ENCODE measurements around the gene NEURL1. TPM values are rescaled to one million over a fixed set of nuclear protein-coding genes. Genes with fewer than 3 reads are reported as not detected.
"Not testable (repeated sequence)": the region's sequence is repeated elsewhere in the genome, so short reads cannot be mapped to it uniquely, and the experiment has no call there.

Gene NEURL1
- total RNA-seq, 4 donors from 2014 or later = 67.6 to 147 (median 110) TPM

GRCh38 chr10:103519798-103520197 lies 26.3 kb downstream of the NEURL1 start:
- no peak for DNase-seq
- no peak for ATAC-seq
- H3K36me3 ChIP-seq = no peaks in the 10 kb centered on the region

GRCh38 chr10:103522006-103522405 lies 28.5 kb downstream of the NEURL1 start:
- H3K36me3 ChIP-seq; H3K4me3 ChIP-seq; DNase-seq; H3K27me3 ChIP-seq; ATAC-seq; H3K4me1 ChIP-seq; H3K9me3 ChIP-seq; H3K27ac ChIP-seq; in situ Hi-C loops (cut with MboI; ENCODE audit: low sequenced_read_pairs in 4 of 4); intact Hi-C loops (cut with DNase I; ENCODE audit: low total_unique reads): not testable (repeated sequence)

More at GRCh38 chr10:103519798-103520197, 26.3 kb downstream of the NEURL1 start:
- in situ Hi-C loops (cut with MboI; ENCODE audit: low sequenced_read_pairs in 4 of 4) (no loop called here), intact Hi-C loops (cut with DNase I; ENCODE audit: low total_unique reads) (no loop called here)
- H3K27me3 ChIP-seq = no peaks in the 10 kb centered on the region
- no peaks in the 10 kb centered on the region for H3K4me1 ChIP-seq
- TF ChIP-seq CTCF (IDR thresholded peaks at IDR 0.05 in 4 of 5, conservative IDR thresholded peaks at IDR 0.05 in 1 of 5) = no peak
- TF ChIP-seq POLR2A (IDR thresholded peaks at IDR 0.05) = no peak
- no peak overlapping the region for H3K27ac ChIP-seq
- no peaks in the 10 kb centered on the region for H3K9me3 ChIP-seq
- H3K4me3 ChIP-seq = no peak overlapping the region

DNA sequence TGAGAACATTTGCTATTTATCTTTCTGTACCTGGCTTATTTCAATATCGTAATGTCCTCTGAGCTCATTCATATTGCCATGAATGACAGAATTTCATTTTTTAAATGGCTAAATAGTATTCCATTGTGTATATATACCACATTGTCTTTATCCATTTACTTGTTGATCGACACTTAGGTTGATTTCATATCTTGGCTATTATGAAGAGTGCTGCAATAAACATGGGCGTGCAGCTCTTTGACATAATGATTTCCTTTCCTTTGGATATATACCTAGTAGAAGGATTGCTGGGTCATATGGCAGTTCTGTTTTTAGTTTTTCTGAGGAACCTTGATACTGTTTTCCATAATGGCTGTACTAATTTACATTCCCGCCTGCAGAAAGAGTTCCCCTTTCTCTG lies 30.2 kb downstream of the NEURL1 start:
- no peak overlapping the region for H3K27ac ChIP-seq
- no peak for TF ChIP-seq CTCF (IDR thresholded peaks at IDR 0.05 in 4 of 5, conservative IDR thresholded peaks at IDR 0.05 in 1 of 5)
- no peak overlapping the region for H3K4me3 ChIP-seq
- in situ Hi-C loops (cut with MboI; ENCODE audit: low sequenced_read_pairs in 4 of 4) (no loop called here), intact Hi-C loops (cut with DNase I; ENCODE audit: low total_unique reads) (no loop called here)
- no peaks in the 10 kb centered on the region for H3K4me1 ChIP-seq
- ATAC-seq = no peak
- no peak for DNase-seq
- H3K36me3 ChIP-seq = no peaks in the 10 kb centered on the region
- H3K9me3 ChIP-seq = no peaks in the 10 kb centered on the region
- no peaks in the 10 kb centered on the region for H3K27me3 ChIP-seq

DNA sequence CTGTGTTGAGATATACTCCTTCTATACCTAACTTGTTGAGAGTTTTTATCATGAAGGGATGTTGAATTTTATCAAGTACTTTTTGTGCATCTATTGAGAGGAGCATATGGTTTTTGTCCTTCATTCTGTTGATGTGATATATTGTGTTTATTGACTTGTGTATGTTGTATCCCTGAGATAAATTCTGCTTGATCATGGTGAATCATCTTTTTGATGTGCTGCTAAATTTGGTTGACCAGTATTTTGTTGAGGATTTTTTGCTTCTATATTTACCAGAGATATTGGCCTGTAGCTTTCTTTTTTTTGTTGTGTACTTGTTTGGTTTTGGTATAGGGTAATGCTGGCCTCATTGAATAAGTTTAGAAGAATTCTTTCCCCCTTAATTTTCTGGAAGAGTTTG lies 32.4 kb downstream of the NEURL1 start:
- H3K27me3 ChIP-seq = no peaks in the 10 kb centered on the region
- no peak for DNase-seq
- H3K27ac ChIP-seq = no peak overlapping the region
- ATAC-seq = no peak
- H3K9me3 ChIP-seq = no peaks in the 10 kb centered on the region
- intact Hi-C loops (cut with DNase I; ENCODE audit: low total_unique reads) = no loop called here
- no peaks in the 10 kb centered on the region for H3K36me3 ChIP-seq
- in situ Hi-C loops (cut with MboI; ENCODE audit: low sequenced_read_pairs in 4 of 4) = no loop called here
- no peak overlapping the region for H3K4me3 ChIP-seq
- no peaks in the 10 kb centered on the region for H3K4me1 ChIP-seq
- TF ChIP-seq POLR2A (IDR thresholded peaks at IDR 0.05) (no peak), CTCF (IDR thresholded peaks at IDR 0.05 in 4 of 5, conservative IDR thresholded peaks at IDR 0.05 in 1 of 5) (no peak)

DNA sequence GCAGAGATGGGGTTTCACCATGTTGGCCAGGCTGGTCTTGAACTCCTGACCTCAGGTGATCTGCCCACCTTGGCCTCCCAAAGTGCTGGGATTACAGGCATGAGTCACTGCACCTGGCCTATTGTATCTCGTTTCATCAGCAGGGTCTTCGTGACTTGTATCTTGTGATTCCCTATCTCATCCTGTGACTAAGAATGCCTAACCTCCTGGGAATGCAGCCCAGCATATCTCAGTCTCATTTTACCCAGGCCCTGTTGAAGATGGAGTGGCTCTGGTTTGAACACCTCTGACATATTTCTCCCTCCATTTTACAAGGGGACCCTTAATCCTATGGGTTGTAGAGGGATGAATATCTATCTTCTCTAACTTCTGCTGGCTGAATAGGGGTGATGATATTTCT lies 34.0 kb downstream of the NEURL1 start:
- H3K36me3 ChIP-seq; intact Hi-C loops (cut with DNase I; ENCODE audit: low total_unique reads); H3K27me3 ChIP-seq; in situ Hi-C loops (cut with MboI; ENCODE audit: low sequenced_read_pairs in 4 of 4); H3K4me1 ChIP-seq; H3K4me3 ChIP-seq; H3K9me3 ChIP-seq: not testable (repeated sequence)
- peak overlapping the region in 2 of 4 donors; percentile 3 to 15 for H3K27ac ChIP-seq
- ATAC-seq = peak; percentile 82 to 85
- peak in 1 of 2 donors; percentile 38 for DNase-seq

- DNase-seq (no peak), ATAC-seq (no peak)
- no peaks in the 10 kb centered on the region for H3K9me3 ChIP-seq
- H3K36me3 ChIP-seq = no peaks in the 10 kb centered on the region
- intact Hi-C loops (cut with DNase I; ENCODE audit: low total_unique reads) = no loop called here
- in situ Hi-C loops (cut with MboI; ENCODE audit: low sequenced_read_pairs in 4 of 4) = no loop called here
- TF ChIP-seq POLR2A (IDR thresholded peaks at IDR 0.05) = no peak
- TF ChIP-seq CTCF (IDR thresholded peaks at IDR 0.05 in 4 of 5, conservative IDR thresholded peaks at IDR 0.05 in 1 of 5) = no peak
- H3K27ac ChIP-seq = no peak overlapping the region
- H3K27me3 ChIP-seq = no peaks in the 10 kb centered on the region
- H3K4me1 ChIP-seq = no peaks in the 10 kb centered on the region
- H3K4me3 ChIP-seq = no peak overlapping the region
Measured at GRCh38 chr10:103528549-103528948, 35.0 kb downstream of the NEURL1 start.
